Endodermal cell (in vitro differentiated cells): ENCODE measurements around the gene KCNC1. TPM values are rescaled to one million over a fixed set of nuclear protein-coding genes. Genes with fewer than 3 reads are reported as not detected.

Experiments used
- DNase-seq: peaks from one replicate; pipeline ENCODE4 v3.0.0-alpha.2; 2017
- H3K27ac ChIP-seq: 2 replicates; pipeline ENCODE4 v1.5.1; 2013; ENCODE audit warnings: mild to moderate bottlenecking, low read depth, low read length, moderate library complexity
- H3K27me3 ChIP-seq: 2 replicates; pipeline ENCODE4 v1.6.1; 2013; ENCODE audit warnings: mild to moderate bottlenecking, low read length, moderate library complexity; ENCODE audit not compliant: insufficient read depth, control insufficient read depth, poor library complexity, severe bottlenecking
- H3K36me3 ChIP-seq: 2 replicates; pipeline ENCODE4 v1.7.0; 2013; ENCODE audit warnings: mild to moderate bottlenecking, low read length, moderate library complexity; ENCODE audit not compliant: control insufficient read depth, insufficient read depth
- H3K4me1 ChIP-seq: one replicate; pipeline ENCODE4 v1.7.0; 2013; ENCODE audit warnings: low read length; ENCODE audit not compliant: control insufficient read depth, insufficient read depth
- H3K4me3 ChIP-seq: 2 replicates; pipeline ENCODE4 v1.5.1; 2013; ENCODE audit warnings: mild to moderate bottlenecking, low read length, moderate library complexity
- H3K9ac ChIP-seq: 2 replicates; pipeline ENCODE4 v1.6.1; 2013; ENCODE audit warnings: mild to moderate bottlenecking, low read length, moderate library complexity; ENCODE audit not compliant: poor library complexity, severe bottlenecking; ENCODE audit errors: extremely low read depth
- H3K9me3 ChIP-seq: 2 replicates; pipeline ENCODE4 v1.6.1; 2013; ENCODE audit warnings: mild to moderate bottlenecking, low read length, moderate library complexity; ENCODE audit not compliant: control insufficient read depth
- H3K27ac Mint-ChIP-seq: 2 replicates; pipeline ENCODE4 v1.8.0; 2020; ENCODE audit warnings: mixed read lengths
- H3K27me3 Mint-ChIP-seq: 2 replicates; pipeline ENCODE4 v1.8.0; 2021; ENCODE audit warnings: mild to moderate bottlenecking, mixed read lengths; ENCODE audit not compliant: insufficient read depth
- H3K36me3 Mint-ChIP-seq: 2 replicates; pipeline ENCODE4 v1.8.0; 2020; ENCODE audit warnings: low read depth, mixed read lengths
- H3K4me1 Mint-ChIP-seq: 2 replicates; pipeline ENCODE4 v1.8.0; 2020; ENCODE audit warnings: mixed read lengths
- H3K4me3 Mint-ChIP-seq: 2 replicates; pipeline ENCODE4 v1.8.0; 2020; ENCODE audit warnings: mild to moderate bottlenecking, moderate library complexity, mixed read lengths
- H3K9me3 Mint-ChIP-seq: 2 replicates; pipeline ENCODE4 v1.8.0; 2020; ENCODE audit warnings: mild to moderate bottlenecking, mixed read lengths
- WGBS, 2 experiments: methylation state at CpG; one replicate each; pipeline versions ENCODE4 v1.1.5 to v1.1.7; 2013; ENCODE audit warnings: missing lambda C conversion rate in 2 of 2, mixed read lengths in 1 of 2; ENCODE audit not compliant: insufficient coverage in 1 of 2, insufficient read length in 1 of 2; 5-methylcytosine and 5-hydroxymethylcytosine counted together
- total RNA-seq, 2 donors: library from RNA; stranded (reverse); fragmentation: NEBNext Ultra II Directional in 1 of 2; extraction: Animal tissue kit (Norgen Biotek cat#: 25700) in 1 of 2; gene quantifications; 2 replicates in 1 of 2; 3 replicates in 1 of 2; pipeline ENCODE4 v1.2.1, GENCODE V29; 2021
- TF ChIP-seq, protein P1 (sequence below): fragments of 200-600 bp; sonication (generic); conservative IDR thresholded peaks from 2 replicates; pipeline ENCODE4 v1.5.0; 2021; ENCODE audit warnings: antibody characterized with exemption, mild to moderate bottlenecking

Gene KCNC1
- total RNA-seq, 2 donors from 2014 or later: not detected

- no peak for DNase-seq
- Mint-ChIP-seq H3K4me1 (no peaks in the 10 kb centered on the region), H3K36me3 (no peaks in the 10 kb centered on the region), H3K4me3 (no peak overlapping the region), H3K27ac (no peak overlapping the region), H3K27me3 (no peaks in the 10 kb centered on the region), H3K9me3 (no peaks in the 10 kb centered on the region)
- no peaks in the 10 kb centered on the region for H3K27me3 ChIP-seq
- H3K27ac ChIP-seq: no peak overlapping the region
- H3K4me3 ChIP-seq: no peak overlapping the region
- H3K9me3 ChIP-seq: no peaks in the 10 kb centered on the region
- TF ChIP-seq, protein P1, sequence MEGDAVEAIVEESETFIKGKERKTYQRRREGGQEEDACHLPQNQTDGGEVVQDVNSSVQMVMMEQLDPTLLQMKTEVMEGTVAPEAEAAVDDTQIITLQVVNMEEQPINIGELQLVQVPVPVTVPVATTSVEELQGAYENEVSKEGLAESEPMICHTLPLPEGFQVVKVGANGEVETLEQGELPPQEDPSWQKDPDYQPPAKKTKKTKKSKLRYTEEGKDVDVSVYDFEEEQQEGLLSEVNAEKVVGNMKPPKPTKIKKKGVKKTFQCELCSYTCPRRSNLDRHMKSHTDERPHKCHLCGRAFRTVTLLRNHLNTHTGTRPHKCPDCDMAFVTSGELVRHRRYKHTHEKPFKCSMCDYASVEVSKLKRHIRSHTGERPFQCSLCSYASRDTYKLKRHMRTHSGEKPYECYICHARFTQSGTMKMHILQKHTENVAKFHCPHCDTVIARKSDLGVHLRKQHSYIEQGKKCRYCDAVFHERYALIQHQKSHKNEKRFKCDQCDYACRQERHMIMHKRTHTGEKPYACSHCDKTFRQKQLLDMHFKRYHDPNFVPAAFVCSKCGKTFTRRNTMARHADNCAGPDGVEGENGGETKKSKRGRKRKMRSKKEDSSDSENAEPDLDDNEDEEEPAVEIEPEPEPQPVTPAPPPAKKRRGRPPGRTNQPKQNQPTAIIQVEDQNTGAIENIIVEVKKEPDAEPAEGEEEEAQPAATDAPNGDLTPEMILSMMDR: no peak
- H3K36me3 ChIP-seq: no peaks in the 10 kb centered on the region
- no peak overlapping the region for H3K9ac ChIP-seq
- no peaks in the 10 kb centered on the region for H3K4me1 ChIP-seq
Observed at GRCh38 chr11:17791144-17791543, 56.6 kb downstream of the KCNC1 start.

DNA sequence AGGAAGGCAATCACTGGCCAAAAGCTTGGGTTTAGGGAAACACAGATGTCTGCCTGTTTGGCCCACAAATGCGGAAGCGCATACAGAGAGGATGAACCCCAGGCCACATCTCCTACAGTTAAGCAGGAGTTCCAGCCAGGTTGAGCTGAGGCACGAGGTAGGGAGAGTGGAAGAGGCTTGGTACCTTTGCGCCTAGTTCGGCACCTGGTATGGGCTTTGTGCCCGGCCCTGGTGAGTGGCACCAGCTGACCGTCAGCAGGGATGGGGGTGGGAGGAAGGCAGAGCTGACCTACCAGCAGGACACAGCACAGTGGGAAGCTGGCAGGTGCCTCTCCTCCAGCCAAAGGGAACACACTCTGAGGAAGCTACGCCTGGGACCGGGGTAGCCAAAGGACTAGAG is 57.6 kb downstream of the KCNC1 start:
- TF ChIP-seq, protein P1: no peak
- WGBS, 2 experiments: 93 to 100% methylated on average over 5 to 9 of the region's 9 CpGs
- no peak overlapping the region for H3K27ac Mint-ChIP-seq
- no peak overlapping the region for H3K4me3 ChIP-seq
- H3K9me3 ChIP-seq: no peaks in the 10 kb centered on the region
- no peak for DNase-seq
- H3K4me3 Mint-ChIP-seq: no peak overlapping the region
- H3K4me1 ChIP-seq: no peaks in the 10 kb centered on the region
- H3K27ac ChIP-seq: no peak overlapping the region
- H3K36me3 Mint-ChIP-seq: no peaks in the 10 kb centered on the region
- H3K27me3 ChIP-seq: no peaks in the 10 kb centered on the region
- H3K4me1 Mint-ChIP-seq: no peaks in the 10 kb centered on the region
- H3K36me3 ChIP-seq: no peaks in the 10 kb centered on the region
- H3K27me3 Mint-ChIP-seq: no peaks in the 10 kb centered on the region
- H3K9ac ChIP-seq: no peak overlapping the region
- H3K9me3 Mint-ChIP-seq: no peaks in the 10 kb centered on the region

GRCh38 chr11:17793642-17794170 is 59.1 kb downstream of the KCNC1 start:
- Histone ChIP-seq H3K27me3 (no peaks in the 10 kb centered on the region), H3K27ac (no peak overlapping the region), H3K9ac (no peak overlapping the region), H3K4me3 (no peak overlapping the region), H3K36me3 (no peaks in the 10 kb centered on the region), H3K9me3 (no peaks in the 10 kb centered on the region), H3K4me1 (no peaks in the 10 kb centered on the region)
- no peaks in the 10 kb centered on the region for H3K27me3 Mint-ChIP-seq
- no peak for DNase-seq
- no peaks in the 10 kb centered on the region for H3K36me3 Mint-ChIP-seq
- WGBS, 2 experiments: 87 to 90% methylated on average over 7 of the region's 7 CpGs
- no peak overlapping the region for H3K27ac Mint-ChIP-seq
- H3K4me1 Mint-ChIP-seq: no peaks in the 10 kb centered on the region
- no peaks in the 10 kb centered on the region for H3K9me3 Mint-ChIP-seq
- H3K4me3 Mint-ChIP-seq: no peak overlapping the region
- TF ChIP-seq, protein P1: no peak
